Smooth muscle cell (in vitro differentiated cells): ENCODE measurements around the gene CIDEA. TPM values are rescaled to one million over a fixed set of nuclear protein-coding genes. Genes with fewer than 3 reads are reported as not detected.

Experiments used
- DNase-seq: peaks from one replicate; lab custom pipeline; 2025; ENCODE audit not compliant: unreplicated experiment; lab: John Stamatoyannopoulos, UW
- H2AFZ ChIP-seq: fragments of 200-600 bp; sonication (generic); 2 replicates; pipeline ENCODE4 v1.6.0; 2016; ENCODE audit warnings: antibody characterized with exemption, low read depth, mild to moderate bottlenecking
- H3F3A ChIP-seq: fragments of 200-600 bp; sonication (generic); 2 replicates; pipeline ENCODE4 v1.6.0; 2017; ENCODE audit warnings: antibody characterized with exemption, low read depth
- H3K27ac ChIP-seq: fragments of 200-600 bp; sonication (generic); 2 replicates; pipeline ENCODE4 v1.5.1; 2016; ENCODE audit warnings: low read depth, mild to moderate bottlenecking
- H3K27me3 ChIP-seq: fragments of 200-600 bp; sonication (generic); 2 replicates; pipeline ENCODE4 v1.6.1; 2016; ENCODE audit warnings: low read depth, mild to moderate bottlenecking
- H3K36me3 ChIP-seq: fragments of 200-600 bp; sonication (generic); 2 replicates; pipeline ENCODE4 v1.5.1; 2016; ENCODE audit warnings: low read depth
- H3K4me1 ChIP-seq: fragments of 200-600 bp; sonication (generic); 2 replicates; pipeline ENCODE4 v1.5.1; 2016; ENCODE audit warnings: low read depth
- H3K4me2 ChIP-seq: fragments of 200-600 bp; sonication (generic); 2 replicates; pipeline ENCODE4 v1.6.0; 2016; ENCODE audit warnings: mild to moderate bottlenecking
- H3K4me3 ChIP-seq: fragments of 200-600 bp; sonication (generic); 2 replicates; pipeline ENCODE4 v1.5.1; 2016; ENCODE audit warnings: mild to moderate bottlenecking
- H3K79me2 ChIP-seq: fragments of 200-600 bp; sonication (generic); 2 replicates; pipeline ENCODE4 v1.6.0; 2016; ENCODE audit warnings: low read depth, mild to moderate bottlenecking
- H3K9ac ChIP-seq: fragments of 200-600 bp; sonication (generic); 2 replicates; pipeline ENCODE4 v1.6.0; 2016; ENCODE audit warnings: low read depth
- H3K9me3 ChIP-seq: fragments of 200-600 bp; sonication (generic); replicated peaks from 2 replicates; pipeline ENCODE4 v1.5.1; 2016; ENCODE audit warnings: low read depth
- H4K20me1 ChIP-seq: fragments of 200-600 bp; sonication (generic); 2 replicates; pipeline ENCODE4 v1.6.0; 2016; ENCODE audit warnings: low read depth
- CTCF ChIP-seq: fragments of 200-600 bp; sonication (generic); IDR thresholded peaks from 2 replicates; pipeline ENCODE4 v1.5.1; 2017; ENCODE audit warnings: borderline replicate concordance, mild to moderate bottlenecking, antibody characterized with exemption; ENCODE audit not compliant: insufficient read depth, poor library complexity, severe bottlenecking
- WGBS: methylation state at CpG from one replicate; pipeline ENCODE4 v1.1.7; 2016; ENCODE audit warnings: low lambda C conversion rate; 5-methylcytosine and 5-hydroxymethylcytosine counted together
- polyA plus RNA-seq: library from polyadenylated mRNA; unstranded; fragments of >200 nt; fragmentation: Nextera tagmentation; extraction: Ambion mirVana; gene quantifications from 2 replicates; pipeline ENCODE4 v1.2.1, GENCODE V29; 2016
- total RNA-seq: library from RNA; depleted of rRNA; stranded (reverse); fragments of >200 nt; gene quantifications from 2 replicates; pipeline ENCODE4 v1.2.3, GENCODE V29; 2014

CIDEA gene
- total and polyA plus RNA-seq, 2 experiments from 2014 or later: not detected

- Histone ChIP-seq H3K9ac (no peak overlapping the region), H3F3A (peaks cover under 1% of the 10 kb centered on the region), H3K9me3 (no peaks in the 10 kb centered on the region), H3K4me3 (peak overlapping the region; percentile 96), H3K4me2 (peak overlapping the region; percentile 84), H2AFZ (no peak overlapping the region), H3K27me3 (no peaks in the 10 kb centered on the region), H3K27ac (peak overlapping the region; percentile 19), H4K20me1 (peaks cover 25% of the 10 kb centered on the region), H3K36me3 (peaks cover 8% of the 10 kb centered on the region), H3K4me1 (peaks cover 21% of the 10 kb centered on the region), H3K79me2 (peaks cover 36% of the 10 kb centered on the region)
- no peak for TF ChIP-seq CTCF
- no peak for DNase-seq
- 40% methylated on average over 25 of the region's 25 CpGs for WGBS
These were observed 51.9 kb downstream of the CIDEA start for GRCh38 chr18:12305930-12306629.

- Histone ChIP-seq H3K27me3 (no peaks in the 10 kb centered on the region), H3K4me3 (peak overlapping the region; percentile 96), H4K20me1 (peaks cover 34% of the 10 kb centered on the region), H3K4me2 (peak overlapping the region; percentile 84), H3K36me3 (peaks cover 17% of the 10 kb centered on the region), H3F3A (peaks cover 8% of the 10 kb centered on the region), H3K79me2 (peaks cover 46% of the 10 kb centered on the region), H2AFZ (peak overlapping the region; percentile 5), H3K4me1 (peaks cover 21% of the 10 kb centered on the region), H3K9me3 (peaks cover 6% of the 10 kb centered on the region), H3K9ac (peak overlapping the region; percentile 88), H3K27ac (peak overlapping the region; percentile 86)
- no peak for TF ChIP-seq CTCF
- WGBS: 13% methylated on average over 39 of the region's 39 CpGs
- peak; percentile 50 for DNase-seq
These were observed 52.9 kb downstream of the CIDEA start for GRCh38 chr18:12306752-12307700.

- Histone ChIP-seq H4K20me1 (peaks cover 39% of the 10 kb centered on the region), H3K27ac (peak within 1 kb of the TSS; percentile 95), H3K9me3 (peaks cover 12% of the 10 kb centered on the region), H3K9ac (peak within 1 kb of the TSS; percentile 88), H3K4me1 (peaks cover 21% of the 10 kb centered on the region), H2AFZ (peak within 1 kb of the TSS; percentile 5), H3F3A (peaks cover 14% of the 10 kb centered on the region), H3K4me3 (peak within 1 kb of the TSS; percentile 96), H3K79me2 (peaks cover 54% of the 10 kb centered on the region), H3K36me3 (peaks cover 23% of the 10 kb centered on the region), H3K4me2 (peak within 1 kb of the TSS; percentile 98), H3K27me3 (no peaks in the 10 kb centered on the region)
- DNase-seq: peak; percentile 82
- WGBS: 1% methylated on average over 48 of the region's 88 CpGs
- TF ChIP-seq CTCF: no peak
These were observed 53.7 kb downstream of the CIDEA start, which contains the start of gene TUBB6 for GRCh38 chr18:12307701-12308385. Gene TUBB6 (plus strand): TSS chr18:12308241. CDS start chr18:12308293, 52 bp downstream.
